Gastroesophageal sphincter (tissue), 3 donors: Measurements from ENCODE around the gene FAM107A.

Experiments used
- POLR2A ChIP-seq, 2 donors: fragments of 450-650 bp; IDR thresholded peaks; one replicate each; pipeline ENCODE4 v1.6.1; 2017; ENCODE audit warnings: antibody characterized with exemption in 2 of 2, mild to moderate bottlenecking in 2 of 2, moderate library complexity in 1 of 2
- POLR2AphosphoS5 ChIP-seq: sonication (generic); formaldehyde crosslinking; IDR thresholded peaks from one replicate; pipeline ENCODE4 v1.6.1; 2017; ENCODE audit warnings: antibody characterized with exemption
- TF ChIP-seq, protein P1 (sequence below), 4 experiments: fragments of 200-600 bp in 2 of 4; fragments of 450-650 bp in 2 of 4; sonication (generic) in 1 of 4; IDR thresholded peaks; one replicate each; pipeline ENCODE4 v1.5.1; 2017 to 2019; ENCODE audit warnings: antibody characterized with exemption in 4 of 4, mild to moderate bottlenecking in 2 of 4, moderate library complexity in 2 of 4

DNA sequence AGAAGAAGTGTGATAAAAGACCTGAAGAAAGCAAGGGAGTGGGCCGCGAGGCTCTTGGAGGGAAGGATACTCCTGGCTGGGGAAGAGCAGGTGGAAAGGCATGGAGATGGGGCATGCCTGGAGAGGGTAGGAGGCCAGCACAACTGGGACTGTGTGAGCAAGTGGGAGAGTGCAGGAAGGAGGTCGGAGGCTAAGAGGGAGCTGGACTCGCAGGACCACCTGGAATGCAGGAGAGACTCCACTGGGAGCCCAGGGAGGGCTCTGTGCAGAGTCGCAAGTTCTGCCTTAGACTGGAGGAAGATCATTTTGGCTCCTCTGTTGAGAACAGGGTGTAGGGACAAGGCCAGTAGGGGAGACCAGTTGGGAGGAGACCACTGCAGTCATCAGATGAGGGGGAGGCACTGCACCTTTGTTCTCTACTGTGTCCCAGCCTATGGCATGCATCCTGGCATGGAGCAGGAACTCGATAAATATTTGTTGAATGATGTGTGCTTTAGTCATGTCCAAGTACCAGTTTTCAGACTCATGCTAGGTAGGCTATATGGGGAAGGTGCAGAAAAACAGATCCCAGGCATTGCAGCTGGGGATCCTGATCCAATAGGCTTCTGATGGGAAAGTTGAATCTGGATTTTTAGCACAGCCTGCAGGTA lies 13.7 kb downstream of the FAM107A start:
- TF ChIP-seq, protein P1, sequence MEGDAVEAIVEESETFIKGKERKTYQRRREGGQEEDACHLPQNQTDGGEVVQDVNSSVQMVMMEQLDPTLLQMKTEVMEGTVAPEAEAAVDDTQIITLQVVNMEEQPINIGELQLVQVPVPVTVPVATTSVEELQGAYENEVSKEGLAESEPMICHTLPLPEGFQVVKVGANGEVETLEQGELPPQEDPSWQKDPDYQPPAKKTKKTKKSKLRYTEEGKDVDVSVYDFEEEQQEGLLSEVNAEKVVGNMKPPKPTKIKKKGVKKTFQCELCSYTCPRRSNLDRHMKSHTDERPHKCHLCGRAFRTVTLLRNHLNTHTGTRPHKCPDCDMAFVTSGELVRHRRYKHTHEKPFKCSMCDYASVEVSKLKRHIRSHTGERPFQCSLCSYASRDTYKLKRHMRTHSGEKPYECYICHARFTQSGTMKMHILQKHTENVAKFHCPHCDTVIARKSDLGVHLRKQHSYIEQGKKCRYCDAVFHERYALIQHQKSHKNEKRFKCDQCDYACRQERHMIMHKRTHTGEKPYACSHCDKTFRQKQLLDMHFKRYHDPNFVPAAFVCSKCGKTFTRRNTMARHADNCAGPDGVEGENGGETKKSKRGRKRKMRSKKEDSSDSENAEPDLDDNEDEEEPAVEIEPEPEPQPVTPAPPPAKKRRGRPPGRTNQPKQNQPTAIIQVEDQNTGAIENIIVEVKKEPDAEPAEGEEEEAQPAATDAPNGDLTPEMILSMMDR (IDR thresholded peaks at IDR 0.05): no peak
- TF ChIP-seq POLR2AphosphoS5 (no peak), POLR2A (IDR thresholded peaks at IDR 0.05) (no peak)
